ENCODE data around the gene FADS3.

FADS3 gene

DNA sequence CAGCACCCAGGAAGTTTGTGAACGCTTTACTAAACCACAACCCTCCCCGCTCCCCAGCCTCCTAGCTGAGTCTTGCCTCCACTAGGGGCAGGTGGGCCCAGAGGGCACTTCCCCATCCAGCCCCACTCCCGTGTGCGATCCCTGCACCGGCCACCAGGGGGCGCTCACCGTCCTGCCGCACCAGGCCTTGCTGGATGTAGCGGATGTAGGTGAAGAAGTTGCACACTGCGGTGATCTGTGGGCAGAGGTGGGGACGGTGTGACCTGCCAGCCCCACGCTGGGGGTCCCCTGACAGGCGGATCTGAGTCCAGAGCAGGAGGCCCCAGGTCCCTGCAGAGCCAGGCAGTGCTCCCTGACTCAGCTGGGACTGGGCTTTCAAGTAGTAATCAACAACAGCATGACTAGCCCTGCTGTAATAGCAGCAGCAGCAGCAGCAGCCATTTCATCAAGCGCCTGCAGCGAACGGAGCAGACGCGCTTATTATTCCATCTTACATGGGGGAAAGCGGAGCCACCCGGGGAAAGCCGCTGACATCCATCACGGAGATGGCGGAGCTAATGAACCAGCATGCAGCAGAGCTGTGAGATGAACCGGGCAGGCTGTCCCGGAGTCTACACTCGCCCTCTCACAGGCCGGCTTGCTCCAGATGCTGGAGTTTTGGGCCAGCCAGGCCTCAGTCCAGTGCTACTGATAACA lies 7.9 kb upstream of the FADS3 start:
- TF ChIP-seq, protein P1, sequence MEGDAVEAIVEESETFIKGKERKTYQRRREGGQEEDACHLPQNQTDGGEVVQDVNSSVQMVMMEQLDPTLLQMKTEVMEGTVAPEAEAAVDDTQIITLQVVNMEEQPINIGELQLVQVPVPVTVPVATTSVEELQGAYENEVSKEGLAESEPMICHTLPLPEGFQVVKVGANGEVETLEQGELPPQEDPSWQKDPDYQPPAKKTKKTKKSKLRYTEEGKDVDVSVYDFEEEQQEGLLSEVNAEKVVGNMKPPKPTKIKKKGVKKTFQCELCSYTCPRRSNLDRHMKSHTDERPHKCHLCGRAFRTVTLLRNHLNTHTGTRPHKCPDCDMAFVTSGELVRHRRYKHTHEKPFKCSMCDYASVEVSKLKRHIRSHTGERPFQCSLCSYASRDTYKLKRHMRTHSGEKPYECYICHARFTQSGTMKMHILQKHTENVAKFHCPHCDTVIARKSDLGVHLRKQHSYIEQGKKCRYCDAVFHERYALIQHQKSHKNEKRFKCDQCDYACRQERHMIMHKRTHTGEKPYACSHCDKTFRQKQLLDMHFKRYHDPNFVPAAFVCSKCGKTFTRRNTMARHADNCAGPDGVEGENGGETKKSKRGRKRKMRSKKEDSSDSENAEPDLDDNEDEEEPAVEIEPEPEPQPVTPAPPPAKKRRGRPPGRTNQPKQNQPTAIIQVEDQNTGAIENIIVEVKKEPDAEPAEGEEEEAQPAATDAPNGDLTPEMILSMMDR (IDR thresholded peaks at IDR 0.05; ENCODE audit: insufficient read depth, low read depth, low read length, missing control alignments) = peak; percentile 94
- no peak overlapping the region for H3K4me3 ChIP-seq (ENCODE audit: low read length)
- DNase-seq (ENCODE audit: low read depth) = peak; percentile 69

DNA sequence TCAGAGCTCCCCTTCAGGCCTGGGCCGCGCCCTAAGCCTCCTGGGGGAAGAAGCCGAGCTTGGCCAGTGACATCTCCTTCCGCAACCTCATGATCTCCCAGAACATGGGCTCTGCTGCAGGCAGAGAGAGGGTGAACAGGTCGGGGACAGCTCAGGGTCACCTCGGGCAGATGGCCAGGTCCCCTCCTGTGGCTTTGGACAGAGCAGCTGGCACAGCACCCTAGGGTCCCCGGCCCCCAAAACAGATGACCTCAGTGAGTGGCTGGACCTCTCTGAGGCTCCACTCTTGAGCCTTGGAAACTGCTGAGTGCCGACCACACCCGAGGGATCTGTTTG lies 6.9 kb upstream of the FADS3 start:
- DNase-seq (ENCODE audit: low read depth) = no peak
- TF ChIP-seq, protein P1 (IDR thresholded peaks at IDR 0.05; ENCODE audit: insufficient read depth, low read depth, low read length, missing control alignments) = no peak
- no peak overlapping the region for H3K4me3 ChIP-seq (ENCODE audit: low read length)

DNA sequence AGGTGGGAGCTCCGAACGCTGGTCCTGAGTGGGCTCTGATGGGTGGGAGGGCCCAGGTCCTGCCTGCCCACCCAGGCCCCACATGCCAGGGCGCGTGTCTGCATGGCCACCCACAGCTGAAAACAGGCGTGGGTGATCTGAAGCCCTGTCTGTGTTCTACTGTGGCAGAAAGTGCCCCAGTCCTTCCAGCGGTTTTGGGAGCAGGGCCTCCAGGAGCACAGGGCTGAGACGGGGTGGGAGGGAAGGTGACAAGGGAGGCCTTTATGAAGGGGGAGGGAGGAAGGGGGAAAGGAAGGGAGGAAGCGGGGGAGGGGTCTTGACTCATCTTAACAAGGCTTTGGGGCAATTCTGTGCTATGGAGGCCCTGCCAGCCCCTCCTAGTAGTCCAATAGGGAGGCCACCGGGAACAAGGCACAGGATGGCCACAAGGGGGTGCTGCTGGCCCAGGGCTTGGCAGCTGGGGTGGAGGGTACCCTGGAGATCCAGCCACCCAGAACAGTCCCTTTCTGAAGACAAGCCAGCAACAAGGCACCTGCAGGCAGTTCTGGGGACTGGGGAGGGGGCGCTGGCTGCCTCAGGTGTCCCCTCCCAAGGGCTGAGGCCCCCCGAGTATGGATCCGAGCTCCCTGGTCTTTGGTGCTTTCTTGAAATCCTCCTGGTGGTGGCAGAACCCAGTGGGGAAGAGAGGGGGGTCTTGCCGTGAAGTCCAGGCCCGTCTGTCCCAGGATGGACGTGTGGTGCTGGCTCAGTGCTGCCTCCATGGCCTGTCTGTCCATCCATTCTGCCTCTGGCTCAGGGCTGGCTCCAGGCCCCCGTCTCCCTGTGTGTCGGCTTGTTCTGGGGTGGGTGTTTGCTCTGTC lies 6.3 kb upstream of the FADS3 start:
- DNase-seq (ENCODE audit: low read depth) = peak; percentile 55
- H3K4me3 ChIP-seq (ENCODE audit: low read length) = no peak overlapping the region
- TF ChIP-seq, protein P1 (IDR thresholded peaks at IDR 0.05; ENCODE audit: insufficient read depth, low read depth, low read length, missing control alignments) = peak; percentile 85

DNA sequence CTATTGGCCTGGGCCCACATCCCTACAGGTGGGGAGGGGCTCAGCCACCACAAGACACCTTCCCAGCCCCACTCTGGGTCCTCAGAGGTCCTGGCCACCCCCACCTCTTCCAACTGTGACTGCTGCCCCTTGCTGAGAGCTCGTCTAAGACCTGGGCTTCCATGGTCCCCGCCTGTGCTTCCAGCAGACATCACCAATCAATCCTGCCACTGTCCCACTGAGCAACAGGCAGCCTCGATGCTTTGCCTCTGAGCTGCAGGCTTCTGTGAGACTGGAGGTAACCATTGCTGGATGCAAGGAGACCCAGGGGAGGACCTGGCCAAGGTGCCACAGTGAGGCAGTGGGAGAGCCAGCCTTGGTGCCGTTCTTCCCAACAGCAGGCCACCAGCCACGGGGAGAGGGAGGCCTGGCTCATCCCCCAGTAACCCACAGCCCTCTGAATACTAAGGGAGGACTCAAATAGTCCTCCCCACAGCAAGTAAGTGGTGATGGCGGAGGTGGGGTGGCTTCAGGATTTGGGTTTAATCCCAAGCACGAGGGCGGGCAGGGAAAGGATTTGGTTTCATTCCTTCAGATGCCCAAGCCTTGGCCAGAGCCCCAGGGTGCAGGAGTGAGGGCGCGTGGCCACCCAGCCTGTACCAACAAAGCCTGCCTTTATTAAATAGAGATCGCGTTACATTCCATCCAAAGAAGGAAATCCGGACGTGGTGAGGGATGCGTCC lies 5.5 kb upstream of the FADS3 start:
- TF ChIP-seq, protein P1 (IDR thresholded peaks at IDR 0.05; ENCODE audit: insufficient read depth, low read depth, low read length, missing control alignments) = no peak
- no peak for DNase-seq (ENCODE audit: low read depth)
- H3K4me3 ChIP-seq (ENCODE audit: low read length) = no peak overlapping the region

DNA sequence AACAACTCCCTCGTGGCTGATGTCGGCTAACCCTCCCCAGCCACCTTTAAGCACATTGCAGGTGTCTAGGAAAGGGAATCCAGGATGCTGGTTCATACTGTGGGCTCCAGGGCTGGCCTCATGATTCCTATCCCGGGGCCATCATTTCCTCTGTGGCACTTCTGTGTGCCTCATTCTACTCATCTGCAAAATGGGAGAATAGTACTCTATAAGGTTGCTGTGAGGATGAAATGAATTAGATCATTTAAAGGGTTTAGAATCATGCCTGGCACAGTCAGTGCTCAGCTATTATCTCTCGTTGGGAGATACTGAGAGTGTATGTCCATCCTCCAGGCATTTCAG lies 4.3 kb upstream of the FADS3 start:
- DNase-seq (ENCODE audit: low read depth) = no peak
- TF ChIP-seq, protein P1 (IDR thresholded peaks at IDR 0.05; ENCODE audit: insufficient read depth, low read depth, low read length, missing control alignments) = no peak
- H3K4me3 ChIP-seq (ENCODE audit: low read length) = no peak overlapping the region

DNA sequence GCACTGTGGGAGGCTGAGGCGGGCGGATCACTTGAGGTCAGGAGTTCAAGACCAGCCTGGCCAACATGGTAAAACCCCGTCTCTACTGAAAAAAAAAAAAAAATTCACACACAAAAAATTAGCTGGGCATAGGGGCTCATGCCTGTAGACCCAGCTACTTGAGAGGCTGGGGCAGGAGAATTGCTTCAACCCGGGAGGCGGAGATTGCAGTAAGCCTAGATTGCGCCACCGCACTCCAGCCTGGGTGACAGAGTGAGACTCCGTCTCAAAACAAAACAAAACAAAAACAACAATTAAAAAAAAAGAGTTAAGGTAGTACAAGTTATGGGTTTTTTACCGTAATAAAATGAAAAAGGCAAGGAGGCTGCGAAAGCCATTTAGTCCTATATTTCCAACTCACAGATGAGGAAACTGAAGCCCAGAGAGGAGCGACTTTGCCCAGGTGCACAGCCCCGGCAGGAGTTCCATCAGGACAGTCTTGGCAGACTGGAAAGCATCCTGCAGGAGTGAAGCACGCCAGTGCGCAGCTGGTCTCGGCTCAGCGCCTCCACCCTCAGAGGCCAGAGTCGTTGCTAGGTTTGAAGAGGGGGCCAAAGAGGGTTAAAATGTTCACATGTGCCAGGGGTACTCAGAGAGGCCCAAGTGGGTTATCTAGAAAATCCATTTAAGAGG lies 3.8 kb upstream of the FADS3 start:
- TF ChIP-seq, protein P1 (IDR thresholded peaks at IDR 0.05; ENCODE audit: insufficient read depth, low read depth, low read length, missing control alignments) = no peak
- H3K4me3 ChIP-seq (ENCODE audit: low read length) = no peak overlapping the region
- no peak for DNase-seq (ENCODE audit: low read depth)

Measured in epithelial cell of esophagus (primary cell).